Measurements from ENCODE around the gene SYT13.

SYT13 gene

GRCh38 chr11:45243967-45244366 is 42.2 kb downstream of the SYT13 start:
- DNase-seq (ENCODE audit: extremely low read depth, low read depth): no peak
- no peak overlapping the region for H3K4me3 ChIP-seq (replicated peaks; ENCODE audit: low read depth, low read length)
- TF ChIP-seq, protein P1, sequence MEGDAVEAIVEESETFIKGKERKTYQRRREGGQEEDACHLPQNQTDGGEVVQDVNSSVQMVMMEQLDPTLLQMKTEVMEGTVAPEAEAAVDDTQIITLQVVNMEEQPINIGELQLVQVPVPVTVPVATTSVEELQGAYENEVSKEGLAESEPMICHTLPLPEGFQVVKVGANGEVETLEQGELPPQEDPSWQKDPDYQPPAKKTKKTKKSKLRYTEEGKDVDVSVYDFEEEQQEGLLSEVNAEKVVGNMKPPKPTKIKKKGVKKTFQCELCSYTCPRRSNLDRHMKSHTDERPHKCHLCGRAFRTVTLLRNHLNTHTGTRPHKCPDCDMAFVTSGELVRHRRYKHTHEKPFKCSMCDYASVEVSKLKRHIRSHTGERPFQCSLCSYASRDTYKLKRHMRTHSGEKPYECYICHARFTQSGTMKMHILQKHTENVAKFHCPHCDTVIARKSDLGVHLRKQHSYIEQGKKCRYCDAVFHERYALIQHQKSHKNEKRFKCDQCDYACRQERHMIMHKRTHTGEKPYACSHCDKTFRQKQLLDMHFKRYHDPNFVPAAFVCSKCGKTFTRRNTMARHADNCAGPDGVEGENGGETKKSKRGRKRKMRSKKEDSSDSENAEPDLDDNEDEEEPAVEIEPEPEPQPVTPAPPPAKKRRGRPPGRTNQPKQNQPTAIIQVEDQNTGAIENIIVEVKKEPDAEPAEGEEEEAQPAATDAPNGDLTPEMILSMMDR (IDR thresholded peaks at IDR 0.05; ENCODE audit: low read depth, low read length, missing control alignments): no peak

GRCh38 chr11:45239733-45240132 is 46.4 kb downstream of the SYT13 start:
- TF ChIP-seq, protein P1 (IDR thresholded peaks at IDR 0.05; ENCODE audit: low read depth, low read length, missing control alignments): no peak
- no peak overlapping the region for H3K4me3 ChIP-seq (replicated peaks; ENCODE audit: low read depth, low read length)

DNA sequence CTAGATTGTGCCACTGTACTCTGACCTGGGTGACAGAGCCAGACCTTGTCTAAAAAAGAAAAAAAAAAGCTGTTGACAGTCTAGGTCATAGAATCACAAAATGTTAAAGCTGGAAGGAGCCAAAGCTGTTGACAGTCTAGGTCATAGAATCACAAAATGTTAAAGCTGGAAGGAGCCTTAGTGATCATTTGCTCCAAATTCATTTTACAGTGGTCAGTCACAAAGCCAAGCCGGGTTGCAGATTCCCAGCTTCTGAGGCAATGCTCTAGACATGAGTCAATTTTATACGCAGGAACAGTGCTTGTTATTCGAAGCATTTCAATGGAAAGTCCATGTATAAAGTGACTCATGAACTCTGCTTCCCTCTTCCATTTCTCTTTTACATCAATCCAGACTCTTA is 47.4 kb downstream of the SYT13 start:
- TF ChIP-seq, protein P1 (IDR thresholded peaks at IDR 0.05; ENCODE audit: low read depth, low read length, missing control alignments): no peak
- no peak overlapping the region for H3K4me3 ChIP-seq (replicated peaks; ENCODE audit: low read depth, low read length)
- no peak for DNase-seq (ENCODE audit: extremely low read depth, low read depth)

More at GRCh38 chr11:45239733-45240132, 46.4 kb downstream of the SYT13 start:
- no peak for DNase-seq (ENCODE audit: extremely low read depth, low read depth)

DNA sequence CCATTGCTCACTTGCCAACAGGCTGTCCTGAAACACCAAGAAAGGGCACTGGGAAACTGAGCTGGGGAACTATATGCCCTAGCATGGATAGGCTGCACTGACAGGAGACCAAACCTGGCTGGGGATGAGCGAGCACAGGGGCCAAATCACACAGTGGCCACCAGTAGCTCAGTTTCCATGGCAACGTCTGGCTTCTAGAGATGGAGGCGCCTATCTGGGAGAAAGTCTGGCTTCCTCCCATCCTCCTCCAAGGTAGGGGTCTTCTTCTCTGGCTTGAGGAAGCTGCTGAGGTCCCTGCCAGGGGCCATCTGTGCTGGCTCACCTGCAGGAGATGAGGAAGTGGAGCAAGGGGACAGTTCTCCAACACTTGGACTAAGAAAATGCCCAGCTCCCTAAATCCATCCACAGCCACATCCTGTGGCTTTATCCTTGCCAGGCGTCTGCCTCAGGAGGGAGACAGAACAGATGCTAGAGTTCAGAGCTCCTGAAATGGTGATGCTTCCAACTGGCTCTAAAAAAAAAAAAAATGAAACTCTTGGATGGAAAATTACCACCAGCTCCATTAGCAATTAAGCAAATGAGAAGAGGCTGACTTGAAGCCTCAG is 48.3 kb downstream of the SYT13 start:
- no peak overlapping the region for H3K4me3 ChIP-seq (replicated peaks; ENCODE audit: low read depth, low read length)
- DNase-seq (ENCODE audit: extremely low read depth, low read depth): no peak
- TF ChIP-seq, protein P1 (IDR thresholded peaks at IDR 0.05; ENCODE audit: low read depth, low read length, missing control alignments): no peak

GRCh38 chr11:45234306-45235006 is 51.7 kb downstream of the SYT13 start:
- DNase-seq (ENCODE audit: extremely low read depth, low read depth): no peak
- H3K4me3 ChIP-seq (replicated peaks; ENCODE audit: low read depth, low read length): no peak overlapping the region
- TF ChIP-seq, protein P1 (IDR thresholded peaks at IDR 0.05; ENCODE audit: low read depth, low read length, missing control alignments): no peak

- TF ChIP-seq, protein P1 (IDR thresholded peaks at IDR 0.05; ENCODE audit: low read depth, low read length, missing control alignments): no peak
- H3K4me3 ChIP-seq (replicated peaks; ENCODE audit: low read depth, low read length): no peak overlapping the region
- DNase-seq (ENCODE audit: extremely low read depth, low read depth): no peak
These were observed 52.4 kb downstream of the SYT13 start for GRCh38 chr11:45233804-45234170.
